Right kidney (tissue), 1 donor: Measurements from ENCODE around the gene AIP.
"Not testable (repeated sequence)": the region's sequence is repeated elsewhere in the genome, so short reads cannot be mapped to it uniquely, and the experiment has no call there.

ENCODE experiments used
- DNase-seq: peaks from one replicate; pipeline ENCODE4 v3.0.0-alpha.2; 2016

The AIP gene

DNA sequence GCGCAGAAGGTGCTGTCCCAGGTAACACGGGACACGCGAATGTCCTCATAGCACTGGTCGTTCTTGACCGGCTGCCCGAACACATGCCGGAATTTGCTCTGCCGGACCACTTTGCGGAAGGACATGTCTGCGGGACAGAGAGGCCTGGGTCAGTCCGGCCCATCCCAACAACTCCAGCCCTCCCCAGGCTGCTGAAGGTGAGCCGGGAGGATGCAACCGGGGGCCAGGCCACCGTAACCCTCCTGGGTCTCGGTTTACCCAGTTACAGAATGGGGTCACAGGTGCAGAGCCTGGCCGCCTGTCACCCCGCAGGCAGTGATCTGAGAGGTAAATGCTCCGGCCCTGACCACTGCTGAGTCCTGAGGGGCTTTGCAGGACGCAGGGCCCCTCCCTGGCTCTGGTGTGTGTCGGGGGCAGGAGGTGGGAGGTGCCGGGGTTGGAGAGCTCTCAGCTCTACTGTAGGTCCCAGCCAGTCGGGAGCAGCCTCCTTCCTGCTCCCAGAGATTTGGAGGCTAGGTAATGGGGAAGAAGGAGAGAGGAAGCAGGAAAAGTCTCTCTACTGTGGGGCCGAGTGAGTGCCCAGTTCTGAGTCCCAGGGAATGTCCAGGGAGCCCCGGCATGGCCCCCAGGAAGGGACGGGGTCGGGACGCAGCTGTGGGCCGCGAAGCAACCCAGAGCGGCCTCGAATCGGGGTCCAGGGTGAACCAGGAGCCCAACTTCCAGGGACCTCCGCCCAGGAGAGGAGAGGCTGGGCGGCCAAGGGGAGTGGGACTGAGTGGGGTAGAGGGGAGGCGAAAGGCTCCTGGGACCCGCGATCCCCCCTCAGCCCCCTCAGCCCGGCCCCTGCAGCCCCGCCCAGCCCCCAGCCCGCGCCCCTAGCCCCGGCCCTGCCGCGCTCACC lies 40.1 kb upstream of the AIP start:
- DNase-seq: peak; percentile 45

DNA sequence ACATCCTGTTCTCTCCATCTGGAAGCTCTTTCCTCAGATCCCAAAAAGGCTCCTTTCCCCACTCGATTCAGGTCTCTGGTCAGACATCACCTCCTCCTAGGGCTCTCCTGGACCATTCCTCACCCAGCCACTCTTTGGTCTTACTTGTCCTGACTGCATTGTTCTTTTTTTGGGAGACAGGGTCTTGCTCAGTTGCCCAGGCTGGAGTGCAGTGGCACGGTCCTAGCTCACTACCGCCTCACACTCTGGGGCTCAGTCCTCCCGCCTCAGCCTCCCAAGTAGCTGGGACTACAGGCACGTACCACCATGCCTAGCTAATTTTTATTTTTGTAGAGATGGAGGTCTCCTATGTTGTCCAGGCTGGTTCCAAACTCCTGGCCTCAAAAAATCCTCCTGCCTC lies 37.3 kb upstream of the AIP start:
- no peak for DNase-seq

DNA sequence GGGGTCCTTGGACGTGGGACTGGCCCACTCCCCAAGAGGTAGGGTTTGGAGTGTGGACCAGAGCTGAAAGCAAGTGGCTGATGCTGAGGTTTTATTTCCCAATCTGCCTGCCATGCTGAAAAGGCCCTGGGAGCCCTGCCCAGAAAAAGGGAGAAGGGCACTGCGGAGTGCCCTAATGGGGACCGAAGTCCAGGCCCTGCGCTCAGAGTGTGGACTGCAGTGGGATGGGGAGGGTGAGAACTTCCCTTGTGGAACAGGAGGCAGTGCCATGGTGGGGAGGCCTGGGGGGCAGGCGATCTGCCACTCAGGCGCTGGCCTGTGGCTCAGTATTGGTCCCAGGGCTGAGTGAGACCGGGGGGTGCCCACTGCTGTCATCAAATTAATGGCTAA lies 34.6 kb upstream of the AIP start:
- no peak for DNase-seq

DNA sequence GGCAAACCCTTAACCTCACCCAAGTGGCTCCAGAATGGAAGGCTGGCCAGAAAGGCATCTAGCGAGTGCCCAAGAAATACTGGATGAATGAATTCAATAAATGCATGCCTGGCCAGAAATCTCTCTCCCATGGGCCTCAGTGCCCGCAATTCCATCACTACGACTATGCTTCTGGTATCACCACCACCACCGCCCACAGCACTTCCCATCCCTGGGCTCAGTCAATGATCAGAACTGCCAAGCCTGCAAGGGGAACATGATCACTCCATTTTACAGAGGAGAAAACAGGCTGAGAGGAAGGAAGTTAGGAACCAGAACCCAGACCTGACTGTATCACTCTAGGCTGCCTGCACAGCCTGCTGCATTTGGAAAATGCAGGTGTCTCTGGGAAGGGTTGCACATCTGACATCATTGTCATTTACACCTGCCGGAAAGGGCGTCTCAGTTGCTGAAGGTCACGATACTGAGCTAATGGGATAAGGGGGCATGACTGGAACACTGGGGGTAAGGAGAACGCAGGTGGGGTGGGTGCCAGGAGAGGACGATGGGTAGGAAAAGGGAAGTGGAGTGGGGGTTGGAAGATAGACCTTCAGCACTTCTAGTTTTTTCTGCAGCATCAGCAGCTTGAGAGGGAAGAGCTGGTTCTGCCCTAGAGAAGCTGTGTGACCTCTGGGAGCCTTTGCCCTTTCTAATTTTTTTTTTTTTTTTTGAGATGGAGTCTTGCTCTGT lies 33.5 kb upstream of the AIP start:
- DNase-seq: no peak

DNA sequence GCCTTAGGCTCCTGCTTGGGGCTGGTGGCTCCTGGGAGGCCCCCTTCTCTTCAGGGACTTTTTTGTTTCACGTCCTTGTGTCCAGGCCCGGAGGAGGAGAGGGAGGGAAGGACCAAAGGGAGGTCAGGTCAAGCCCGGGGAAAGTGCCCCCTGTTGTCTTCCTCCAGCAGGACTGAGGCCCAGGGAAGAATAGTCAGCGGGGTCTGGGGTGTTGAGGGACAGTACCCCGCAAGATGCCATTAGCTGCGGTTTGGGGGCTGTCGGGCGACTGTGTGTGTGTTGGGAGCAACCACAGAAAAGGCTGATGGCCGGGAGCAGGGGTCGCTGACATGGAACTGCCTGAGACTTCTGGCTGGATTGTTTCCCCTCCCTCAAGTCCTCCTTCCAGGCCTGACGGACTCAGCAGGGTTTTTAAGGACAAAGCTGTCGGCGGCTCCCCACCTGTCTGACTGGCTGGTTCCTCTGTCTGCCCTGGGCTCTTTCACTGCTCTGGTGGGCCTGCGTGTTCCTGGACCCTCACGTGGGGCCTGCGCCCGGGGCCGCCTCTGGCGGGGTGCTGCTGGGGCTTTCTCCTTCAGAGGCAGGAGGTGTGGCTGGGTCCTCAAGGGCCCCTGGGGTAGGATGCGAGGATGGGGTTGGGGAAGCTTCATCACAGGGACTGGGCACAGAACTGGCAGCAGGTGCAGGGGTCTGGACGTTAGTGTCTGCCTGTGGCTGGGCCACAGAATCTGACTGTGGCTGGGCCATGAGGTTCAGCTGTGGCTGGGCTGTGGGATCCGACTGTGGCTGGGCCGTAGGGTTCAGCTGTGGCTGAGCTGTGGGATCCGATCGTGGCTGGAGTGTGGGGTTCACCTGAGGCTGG lies 31.8 kb upstream of the AIP start:
- no peak for DNase-seq

DNA sequence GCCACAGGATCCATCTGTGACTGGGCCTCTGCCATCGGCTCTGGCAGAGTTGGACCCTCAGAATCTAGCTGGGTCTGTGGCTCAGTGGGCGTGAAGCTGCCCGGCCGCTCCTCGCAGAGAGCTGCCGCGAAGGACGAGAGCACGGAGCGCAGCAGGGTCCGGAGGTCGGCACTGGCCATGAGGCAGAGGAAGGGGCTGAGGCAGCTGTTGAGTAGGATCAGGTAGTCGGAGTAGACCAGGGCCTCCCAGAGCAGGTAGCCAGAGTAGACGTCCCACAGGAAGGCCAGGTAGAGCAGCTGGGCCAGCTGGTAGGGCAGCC lies 31.2 kb upstream of the AIP start:
- no peak for DNase-seq

DNA sequence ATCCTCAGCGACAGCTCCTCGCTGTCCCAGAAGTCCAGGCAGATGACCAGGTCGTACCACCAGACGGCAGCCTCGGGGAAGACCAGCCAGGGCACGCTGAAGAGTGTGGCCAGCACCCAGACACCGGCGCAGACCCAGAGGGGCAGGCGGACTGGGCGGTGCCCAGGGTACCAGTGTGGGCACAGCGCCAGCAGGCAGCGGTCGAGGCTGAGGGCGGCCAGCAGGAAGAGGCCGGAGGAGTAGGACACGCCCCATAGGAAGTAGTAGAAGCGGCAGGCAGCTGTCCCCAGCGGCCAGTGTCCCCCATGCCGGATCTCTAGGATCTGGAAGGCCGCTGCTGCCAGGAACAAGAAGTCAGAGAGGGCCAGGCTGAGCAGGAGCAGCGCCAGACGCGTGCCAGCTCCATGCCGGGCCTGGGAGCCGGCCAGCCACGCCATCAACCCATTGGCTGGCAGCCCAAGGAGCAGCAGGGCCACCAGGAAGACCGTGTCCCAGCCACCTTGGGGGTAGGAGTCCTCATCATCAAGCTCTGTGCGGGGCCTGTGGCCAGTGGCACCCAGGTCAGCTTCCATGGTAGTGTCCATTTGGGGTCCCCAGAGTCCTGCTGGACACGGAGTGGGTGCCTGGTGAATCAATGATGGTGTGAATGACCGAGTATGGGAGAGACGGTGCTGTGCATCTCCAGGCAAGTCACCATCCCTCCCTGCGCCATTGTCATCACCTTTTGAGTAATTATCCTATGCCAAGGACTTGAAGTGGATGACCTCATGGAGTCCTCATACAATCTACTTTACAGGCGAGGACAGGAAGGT lies 30.5 kb upstream of the AIP start, which contains the start of gene GPR152:
Gene GPR152 (minus strand): TSS at position 589 of the 812 bp plus-strand sequence. CDS start 5 bp downstream, at position 584.
- DNase-seq: no peak

DNA sequence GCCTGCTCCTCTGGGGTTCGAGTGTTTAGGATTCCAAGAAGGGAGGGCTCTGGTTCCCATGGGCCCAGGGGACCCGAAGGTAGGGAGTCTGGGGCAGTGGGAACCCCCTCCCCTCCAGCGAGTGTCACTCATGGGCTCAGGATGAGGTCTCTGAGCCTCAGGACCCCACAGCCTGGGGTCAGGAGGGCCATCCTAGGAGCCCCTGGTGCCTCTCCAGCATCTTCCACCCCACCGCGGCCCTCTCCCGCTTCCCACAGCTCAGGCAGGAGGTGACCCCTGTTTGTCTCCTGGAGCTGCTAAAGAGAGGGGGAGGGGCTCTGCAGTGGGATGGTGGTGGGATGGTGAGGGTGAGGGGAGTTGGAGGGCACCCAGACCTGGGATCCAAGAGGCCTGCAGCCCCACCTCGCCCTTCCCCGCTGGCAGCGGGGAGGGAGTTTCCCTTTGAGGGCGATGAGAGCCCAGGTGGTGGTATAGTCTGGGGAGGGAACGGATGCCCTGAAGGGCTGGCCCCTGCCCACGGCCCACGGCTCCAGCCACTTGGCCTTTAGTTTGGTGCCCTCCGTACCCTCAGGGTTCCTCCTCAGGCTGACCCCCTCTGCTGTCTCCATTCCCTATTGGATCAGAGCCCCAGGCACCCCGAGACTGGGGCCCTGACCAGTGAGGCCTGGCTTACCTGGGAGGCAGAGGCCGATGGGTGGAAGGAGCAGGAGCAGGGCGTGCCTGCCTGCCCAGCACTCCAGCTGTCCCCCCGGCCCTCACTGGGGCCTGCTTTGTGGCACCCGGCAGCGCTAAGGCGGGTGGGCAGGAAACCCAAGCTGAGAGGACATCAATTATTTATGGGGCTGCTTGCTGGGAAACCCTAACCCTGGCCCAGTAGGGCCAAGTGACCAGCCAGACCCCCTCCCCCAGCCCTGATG lies 28.8 kb upstream of the AIP start:
- no peak for DNase-seq

DNA sequence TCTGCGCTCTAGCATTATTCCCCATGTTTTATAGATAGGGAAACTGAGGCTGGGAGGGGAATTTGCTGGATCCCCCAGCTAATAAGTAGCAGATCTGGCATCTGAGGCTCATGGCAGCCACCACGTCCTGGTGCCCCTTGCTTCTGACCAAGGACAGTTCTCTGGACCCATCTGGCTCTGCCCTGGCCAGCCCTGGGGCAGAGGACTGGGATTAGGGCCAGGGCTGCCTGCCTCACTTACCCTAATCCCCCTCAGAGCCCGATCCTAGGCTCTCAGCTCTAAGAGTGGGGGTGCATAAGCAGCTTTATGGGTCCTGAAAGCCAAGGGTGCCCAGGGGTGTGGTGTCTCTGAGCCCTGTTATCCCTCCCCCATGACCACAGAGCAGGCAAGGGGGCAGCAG lies 27.8 kb upstream of the AIP start, which contains the start of gene CABP4:
Gene CABP4 (plus strand): TSS at position 301 of the 400 bp plus-strand sequence. CDS start 70 bp downstream, at position 371.
- DNase-seq: no peak

DNA sequence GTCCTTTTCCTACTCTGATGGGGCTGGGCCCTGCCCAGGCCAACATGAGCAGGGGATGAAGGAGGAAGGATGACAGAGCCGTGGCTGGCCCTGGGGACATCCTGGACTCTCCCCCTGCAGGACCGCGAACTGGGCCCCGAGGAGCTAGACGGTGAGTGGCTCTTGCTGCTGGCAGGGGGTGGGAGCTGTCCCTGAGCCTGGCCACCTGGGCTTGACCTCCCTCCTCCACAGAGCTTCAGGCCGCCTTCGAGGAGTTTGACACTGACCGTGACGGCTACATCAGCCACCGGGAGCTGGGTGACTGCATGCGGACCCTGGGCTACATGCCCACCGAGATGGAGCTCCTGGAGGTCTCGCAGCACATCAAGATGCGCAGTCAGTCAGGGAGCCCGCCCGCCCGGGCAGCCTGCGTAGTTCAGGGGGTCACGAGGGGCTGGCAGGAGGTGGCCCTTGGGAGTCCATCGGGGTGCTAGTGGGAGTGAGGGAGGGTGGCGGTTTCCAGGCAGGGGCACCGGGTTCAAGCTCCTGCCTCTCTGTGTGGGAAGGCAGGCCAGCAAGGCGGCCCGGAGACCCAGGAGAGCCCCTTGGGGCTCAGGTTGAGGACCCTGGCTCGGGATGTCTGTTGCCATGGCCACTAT lies 26.6 kb upstream of the AIP start:
- DNase-seq: no peak

DNA sequence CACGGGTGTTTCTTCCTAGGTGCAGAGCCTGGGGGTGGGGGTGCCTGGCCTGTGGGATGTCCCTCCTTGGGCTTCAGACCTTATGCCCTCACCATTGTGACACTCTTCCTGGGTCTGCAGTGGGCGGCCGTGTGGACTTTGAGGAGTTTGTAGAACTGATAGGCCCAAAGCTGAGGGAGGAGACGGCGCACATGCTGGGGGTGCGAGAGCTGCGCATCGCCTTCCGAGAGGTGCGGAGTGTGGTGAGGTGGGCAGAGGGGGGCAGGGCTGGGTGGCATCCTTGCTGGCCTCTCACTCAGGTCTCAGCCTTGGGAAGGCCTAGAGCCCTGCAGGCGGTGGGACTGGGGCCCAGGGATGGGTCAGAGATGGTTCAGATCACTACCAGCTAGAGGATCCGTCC lies 25.4 kb upstream of the AIP start:
- no peak for DNase-seq

DNA sequence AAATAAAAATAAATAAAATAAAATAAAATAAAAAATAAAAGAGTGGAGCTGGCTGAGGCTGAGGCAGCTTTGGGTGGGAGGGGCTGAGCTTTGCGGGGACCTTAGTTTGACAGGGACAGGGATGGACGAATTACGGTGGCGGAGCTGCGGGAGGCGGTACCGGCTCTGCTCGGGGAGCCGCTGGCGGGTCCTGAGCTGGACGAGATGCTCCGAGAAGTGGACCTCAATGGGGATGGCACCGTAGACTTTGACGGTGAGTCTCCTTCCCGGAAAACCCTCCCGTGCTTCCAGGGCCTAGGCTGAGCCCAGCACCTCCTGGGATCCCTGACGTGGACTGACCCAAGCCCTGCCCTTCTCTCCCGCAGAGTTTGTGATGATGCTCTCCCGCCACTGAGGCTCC lies 24.6 kb upstream of the AIP start:
- no peak for DNase-seq

DNA sequence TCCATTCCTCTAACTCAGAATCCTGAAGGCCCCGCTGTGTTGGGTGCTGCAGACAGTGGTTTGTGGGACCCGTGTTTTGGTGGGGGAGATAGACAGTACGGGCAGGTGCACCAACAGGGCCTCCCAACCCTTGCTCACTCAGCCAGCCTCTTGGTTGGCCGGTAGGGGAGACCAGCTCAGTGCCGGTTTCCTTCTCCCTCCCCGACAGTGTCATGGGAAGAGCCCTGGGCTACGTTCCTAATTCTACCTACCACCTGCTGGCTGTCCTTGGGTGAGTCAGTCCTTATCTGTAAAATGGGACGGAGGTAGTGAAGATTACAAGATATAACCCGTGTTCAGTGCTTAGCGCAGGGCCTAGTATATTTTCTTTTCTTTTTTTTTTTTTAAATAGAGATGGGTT lies 19.6 kb upstream of the AIP start:
- DNase-seq: no peak

DNA sequence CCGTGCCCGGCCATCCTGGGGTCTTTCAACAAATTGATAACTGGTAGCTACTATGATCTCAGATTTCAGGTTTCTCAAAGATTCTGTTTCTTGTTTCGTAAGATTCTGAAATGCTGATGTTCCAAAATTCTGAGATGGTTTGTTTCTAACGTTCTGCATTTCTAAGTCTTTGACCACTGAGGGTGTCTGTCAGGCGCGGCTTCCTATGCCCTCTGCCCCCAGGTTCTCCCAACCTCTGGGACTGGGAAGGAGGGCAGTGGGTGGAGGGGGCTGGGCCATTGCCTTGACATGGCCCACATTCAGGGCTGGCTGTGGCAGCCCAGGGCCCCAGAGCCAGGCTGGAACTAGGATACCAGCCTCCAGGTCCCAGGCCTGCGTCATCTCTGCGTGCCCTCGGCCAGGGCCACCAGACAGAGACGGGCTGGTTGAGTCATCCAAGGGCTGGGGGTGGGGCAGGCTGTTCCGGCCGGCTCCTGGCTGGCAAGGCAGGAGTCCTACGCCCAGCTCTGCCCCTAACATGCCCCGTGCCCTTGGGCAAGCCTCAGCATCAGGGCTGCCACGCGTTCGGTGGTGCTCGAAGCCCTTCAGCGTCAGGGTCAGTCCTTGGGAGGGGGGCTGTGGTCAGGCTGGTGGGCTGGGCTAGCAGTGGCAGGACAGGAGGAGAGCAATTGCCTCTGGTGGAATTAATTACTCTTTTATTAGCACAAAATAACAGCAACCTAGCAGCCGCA lies 19.0 kb upstream of the AIP start:
- no peak for DNase-seq

DNA sequence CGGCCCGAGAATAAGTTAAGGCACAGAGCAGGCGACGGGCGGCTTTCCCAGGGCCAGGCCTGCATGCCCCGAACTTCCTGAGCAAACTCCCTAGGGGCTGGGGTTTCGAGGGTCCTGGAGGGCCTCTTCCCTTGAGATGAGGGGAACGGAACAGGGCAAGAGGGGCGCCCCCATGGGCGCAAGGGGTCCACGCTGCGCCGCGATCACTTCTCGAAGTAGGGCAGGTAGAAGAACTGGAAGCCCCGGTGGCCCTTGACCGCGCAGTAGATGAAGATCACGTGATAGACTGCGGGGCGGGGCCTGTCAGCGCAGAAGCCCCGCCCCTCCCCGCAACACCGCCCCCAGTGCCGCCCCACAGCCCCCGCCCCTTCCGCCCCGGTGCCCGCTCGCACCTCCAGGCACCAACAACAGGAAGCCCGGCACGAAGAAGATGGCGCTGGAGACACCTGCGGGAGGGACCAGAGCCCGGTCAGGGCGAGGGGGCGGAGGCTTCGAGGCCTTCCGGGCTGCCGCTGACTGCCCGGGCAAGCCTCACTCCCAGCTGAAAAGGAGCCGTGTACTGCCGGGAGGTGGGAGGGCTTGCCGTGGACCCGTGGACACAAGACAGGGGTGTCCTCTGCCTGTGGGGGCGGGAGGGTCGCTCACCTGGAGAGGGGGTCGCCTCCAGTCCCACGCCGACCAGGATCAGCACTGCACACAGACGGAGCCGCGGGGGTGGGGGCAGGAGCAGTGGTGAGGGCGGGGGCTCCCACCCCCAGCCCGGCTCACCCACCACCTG lies 18.2 kb upstream of the AIP start:
- DNase-seq: peak; percentile 76

DNA sequence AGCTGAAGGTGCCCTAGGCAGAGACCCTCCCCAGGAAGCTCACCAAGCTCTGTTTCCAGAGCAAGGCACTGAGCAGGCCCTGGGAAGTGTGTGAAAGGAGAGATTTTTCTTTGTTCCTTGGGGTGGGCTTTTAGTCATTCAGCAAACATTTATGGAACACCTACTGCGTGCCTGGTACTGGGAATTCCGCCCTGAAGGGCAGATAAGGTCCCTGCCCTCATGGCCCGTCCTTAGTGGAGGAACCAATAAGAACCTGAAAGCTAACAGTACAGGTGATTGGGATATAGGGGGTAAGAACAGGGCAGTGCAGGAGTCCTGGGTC lies 17.7 kb upstream of the AIP start:
- no peak for DNase-seq

DNA sequence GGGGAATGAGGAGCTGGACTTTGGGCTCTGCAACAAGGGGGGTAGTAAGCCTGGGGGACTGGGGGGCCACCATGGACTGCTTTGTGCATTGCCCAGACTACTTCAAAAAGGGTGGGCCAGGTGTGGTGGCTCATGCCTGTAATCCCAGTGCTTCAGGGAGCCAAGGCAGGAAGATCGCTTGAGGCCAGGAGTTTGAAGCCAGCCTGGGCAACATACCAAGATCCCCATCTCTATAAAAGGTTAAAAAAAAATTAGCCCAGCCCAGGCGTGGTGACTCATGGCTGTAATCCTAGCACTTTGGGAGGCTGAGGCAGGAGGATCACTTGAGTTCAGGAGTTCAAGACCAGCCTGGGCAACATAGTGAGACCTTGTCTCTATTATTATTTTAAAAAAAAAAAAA lies 17.3 kb upstream of the AIP start:
- not testable (repeated sequence) for DNase-seq

DNA sequence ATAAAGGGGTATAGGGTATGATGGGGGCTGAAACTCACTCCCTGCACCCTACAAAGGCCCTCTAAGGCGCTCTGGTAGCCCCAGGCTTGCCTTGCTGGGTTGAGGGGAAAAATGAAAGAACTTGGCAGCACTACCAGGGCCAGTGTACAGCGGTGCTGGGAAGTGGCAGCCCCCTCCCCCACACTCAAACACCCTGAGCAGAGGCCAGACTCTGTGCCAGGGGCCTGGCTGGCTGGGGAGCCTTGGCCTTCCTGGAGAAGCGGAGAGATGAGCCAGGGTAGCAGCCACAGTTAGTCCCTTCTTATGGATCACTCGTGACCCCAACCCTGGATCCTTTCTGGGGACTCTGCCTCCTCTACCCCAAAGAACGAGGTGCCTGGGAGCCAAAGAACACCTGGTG lies 16.5 kb upstream of the AIP start:
- DNase-seq: no peak
